B cell (primary cell): ENCODE measurements around the gene CMPK2.

Experiments
- EZH2 ChIP-seq: IDR thresholded peaks from 2 replicates; pipeline ENCODE4 v1.6.1; 2012; ENCODE audit warnings: borderline replicate concordance, low read depth, mild to moderate bottlenecking, moderate library complexity, low read length; ENCODE audit not compliant: insufficient read depth, poor library complexity, severe bottlenecking
- TF ChIP-seq, protein P1 (sequence below): fragments of 200-600 bp; IDR thresholded peaks from one replicate; pipeline ENCODE4 v1.8.0; 2022; ENCODE audit warnings: antibody characterized with exemption, mild to moderate bottlenecking

DNA sequence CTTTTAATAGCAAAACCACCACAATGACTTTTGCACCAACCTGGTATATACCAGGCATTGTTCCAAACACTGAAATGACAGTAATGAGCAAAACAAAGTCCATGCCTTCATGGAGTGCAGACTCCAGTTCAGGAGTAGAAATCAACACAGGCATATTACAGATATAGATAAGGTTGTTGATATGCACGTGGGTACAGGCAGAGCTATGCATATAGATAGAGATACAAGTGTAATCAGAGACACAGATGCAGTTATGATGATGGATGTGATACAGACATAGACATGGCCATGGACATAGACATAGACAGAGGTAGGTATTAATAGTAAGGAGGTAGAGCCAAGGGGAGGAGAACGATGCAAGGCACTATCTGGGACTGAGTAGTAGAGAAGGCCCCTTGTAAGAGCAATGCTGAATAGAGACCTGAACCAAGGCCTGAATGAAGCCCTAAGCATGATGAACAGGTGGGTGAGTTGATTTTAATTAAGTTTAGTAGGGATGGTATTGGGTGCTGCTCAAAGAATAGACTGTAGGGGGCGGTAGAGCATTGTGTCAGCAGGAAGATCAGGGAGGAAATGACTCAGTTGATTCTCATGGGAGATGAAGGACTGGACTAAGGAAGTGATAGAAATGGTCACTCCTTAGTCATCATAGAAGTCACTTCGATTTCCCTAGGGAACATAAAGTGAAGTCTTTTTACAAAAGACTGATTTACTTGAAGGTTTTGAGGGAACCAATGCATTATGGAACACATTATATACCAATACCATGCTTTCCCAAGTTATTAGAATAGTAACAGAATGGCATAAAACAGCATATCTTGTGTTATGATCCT lies 39.4 kb downstream of the CMPK2 start:
- TF ChIP-seq, protein P1, sequence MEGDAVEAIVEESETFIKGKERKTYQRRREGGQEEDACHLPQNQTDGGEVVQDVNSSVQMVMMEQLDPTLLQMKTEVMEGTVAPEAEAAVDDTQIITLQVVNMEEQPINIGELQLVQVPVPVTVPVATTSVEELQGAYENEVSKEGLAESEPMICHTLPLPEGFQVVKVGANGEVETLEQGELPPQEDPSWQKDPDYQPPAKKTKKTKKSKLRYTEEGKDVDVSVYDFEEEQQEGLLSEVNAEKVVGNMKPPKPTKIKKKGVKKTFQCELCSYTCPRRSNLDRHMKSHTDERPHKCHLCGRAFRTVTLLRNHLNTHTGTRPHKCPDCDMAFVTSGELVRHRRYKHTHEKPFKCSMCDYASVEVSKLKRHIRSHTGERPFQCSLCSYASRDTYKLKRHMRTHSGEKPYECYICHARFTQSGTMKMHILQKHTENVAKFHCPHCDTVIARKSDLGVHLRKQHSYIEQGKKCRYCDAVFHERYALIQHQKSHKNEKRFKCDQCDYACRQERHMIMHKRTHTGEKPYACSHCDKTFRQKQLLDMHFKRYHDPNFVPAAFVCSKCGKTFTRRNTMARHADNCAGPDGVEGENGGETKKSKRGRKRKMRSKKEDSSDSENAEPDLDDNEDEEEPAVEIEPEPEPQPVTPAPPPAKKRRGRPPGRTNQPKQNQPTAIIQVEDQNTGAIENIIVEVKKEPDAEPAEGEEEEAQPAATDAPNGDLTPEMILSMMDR: peak; percentile 45
- no peak for TF ChIP-seq EZH2
